HEK293T (cell line): ENCODE data around the gene PHLPP1.

Experiments
- BHLHE40 ChIP-seq: fragments of 450-650 bp; IDR thresholded peaks from 2 replicates; pipeline ENCODE4 v1.6.1; 2016; ENCODE audit warnings: mild to moderate bottlenecking, moderate library complexity, borderline replicate concordance
- ELF4 ChIP-seq: fragments of 450-650 bp; IDR thresholded peaks from 2 replicates; pipeline ENCODE4 v1.6.1; 2017; ENCODE audit warnings: antibody characterized with exemption
- FOXK2 ChIP-seq: fragments of 450-650 bp; IDR thresholded peaks from 2 replicates; pipeline ENCODE4 v1.6.1; 2016; ENCODE audit warnings: mild to moderate bottlenecking
- HDGF ChIP-seq: fragments of 450-650 bp; IDR thresholded peaks from 2 replicates; pipeline ENCODE4 v1.6.1; 2017; ENCODE audit warnings: antibody characterized with exemption, borderline replicate concordance
- LEF1 ChIP-seq: fragments of 450-650 bp; IDR thresholded peaks from 2 replicates; pipeline ENCODE4 v1.6.1; 2017; ENCODE audit warnings: mild to moderate bottlenecking, borderline replicate concordance
- SP1 ChIP-seq: fragments of 450-650 bp; IDR thresholded peaks from 2 replicates; pipeline ENCODE4 v1.6.1; 2017
- TARDBP ChIP-seq: fragments of 450-650 bp; IDR thresholded peaks from 2 replicates; pipeline ENCODE4 v1.6.1; 2016
- ZNF384 ChIP-seq: fragments of 450-650 bp; IDR thresholded peaks from 2 replicates; pipeline ENCODE4 v1.6.1; 2016
- TF ChIP-seq, protein P1 (sequence below): fragments of 450-650 bp; IDR thresholded peaks from 2 replicates; pipeline ENCODE4 v1.6.1; 2016

GRCh38 chr18:62862466-62862865, 147.1 kb downstream of the PHLPP1 start:
- TF ChIP-seq, protein P1, sequence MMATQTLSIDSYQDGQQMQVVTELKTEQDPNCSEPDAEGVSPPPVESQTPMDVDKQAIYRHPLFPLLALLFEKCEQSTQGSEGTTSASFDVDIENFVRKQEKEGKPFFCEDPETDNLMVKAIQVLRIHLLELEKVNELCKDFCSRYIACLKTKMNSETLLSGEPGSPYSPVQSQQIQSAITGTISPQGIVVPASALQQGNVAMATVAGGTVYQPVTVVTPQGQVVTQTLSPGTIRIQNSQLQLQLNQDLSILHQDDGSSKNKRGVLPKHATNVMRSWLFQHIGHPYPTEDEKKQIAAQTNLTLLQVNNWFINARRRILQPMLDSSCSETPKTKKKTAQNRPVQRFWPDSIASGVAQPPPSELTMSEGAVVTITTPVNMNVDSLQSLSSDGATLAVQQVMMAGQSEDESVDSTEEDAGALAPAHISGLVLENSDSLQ, result no peak
- TF ChIP-seq TARDBP (no peak), SP1 (no peak), HDGF (no peak), BHLHE40 (no peak), LEF1 (no peak), ELF4 (no peak), ZNF384 (no peak), FOXK2 (no peak)
